Fibroblast of lung (primary cell): ENCODE data around the gene TBXAS1.

Experiments used
- EZH2 ChIP-seq: IDR thresholded peaks from 2 replicates; pipeline ENCODE4 v1.5.1; 2012; ENCODE audit warnings: low read length, control low read depth, mild to moderate bottlenecking; ENCODE audit errors: missing control alignments
- TF ChIP-seq, protein P1 (sequence below), 2 donors: IDR thresholded peaks in 1 of 2; conservative IDR thresholded peaks in 1 of 2; 1 replicate in 1 of 2; 2 replicates in 1 of 2; pipeline ENCODE4 v1.5.1; 2011 to 2012; ENCODE audit warnings: low read length in 2 of 2, control low read depth in 1 of 2, inconsistent platforms in 1 of 2, low read depth in 1 of 2, mild to moderate bottlenecking in 1 of 2

- TF ChIP-seq, protein P1, sequence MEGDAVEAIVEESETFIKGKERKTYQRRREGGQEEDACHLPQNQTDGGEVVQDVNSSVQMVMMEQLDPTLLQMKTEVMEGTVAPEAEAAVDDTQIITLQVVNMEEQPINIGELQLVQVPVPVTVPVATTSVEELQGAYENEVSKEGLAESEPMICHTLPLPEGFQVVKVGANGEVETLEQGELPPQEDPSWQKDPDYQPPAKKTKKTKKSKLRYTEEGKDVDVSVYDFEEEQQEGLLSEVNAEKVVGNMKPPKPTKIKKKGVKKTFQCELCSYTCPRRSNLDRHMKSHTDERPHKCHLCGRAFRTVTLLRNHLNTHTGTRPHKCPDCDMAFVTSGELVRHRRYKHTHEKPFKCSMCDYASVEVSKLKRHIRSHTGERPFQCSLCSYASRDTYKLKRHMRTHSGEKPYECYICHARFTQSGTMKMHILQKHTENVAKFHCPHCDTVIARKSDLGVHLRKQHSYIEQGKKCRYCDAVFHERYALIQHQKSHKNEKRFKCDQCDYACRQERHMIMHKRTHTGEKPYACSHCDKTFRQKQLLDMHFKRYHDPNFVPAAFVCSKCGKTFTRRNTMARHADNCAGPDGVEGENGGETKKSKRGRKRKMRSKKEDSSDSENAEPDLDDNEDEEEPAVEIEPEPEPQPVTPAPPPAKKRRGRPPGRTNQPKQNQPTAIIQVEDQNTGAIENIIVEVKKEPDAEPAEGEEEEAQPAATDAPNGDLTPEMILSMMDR (conservative IDR thresholded peaks at IDR 0.05 in 1 of 2, IDR thresholded peaks at IDR 0.05 in 1 of 2; ENCODE audit: low read depth in 1 of 2, low read length in 2 of 2), result no peak
- TF ChIP-seq EZH2, result no peak
These were observed 40.8 kb downstream of the TBXAS1 start for GRCh38 chr7:139869886-139870285.
